SU-DHL-6 (cell line): ENCODE measurements around the gene CHCHD1.
"Not testable (repeated sequence)": the region's sequence is repeated elsewhere in the genome, so short reads cannot be mapped to it uniquely, and the experiment has no call there.

Experiments used
- EZH2phosphoT487 ChIP-seq: fragments of 200-600 bp; sonication (generic), shearing (Covaris generic); conservative IDR thresholded peaks from 2 replicates; pipeline ENCODE4 v1.6.1; 2018; ENCODE audit warnings: mild to moderate bottlenecking, antibody characterized with exemption, low read length, moderate library complexity, mixed read lengths
- TF ChIP-seq, protein P1 (sequence below): fragments of 200-600 bp; sonication (generic); IDR thresholded peaks from one replicate; pipeline ENCODE4 v1.5.1; 2017; ENCODE audit warnings: antibody characterized with exemption, mild to moderate bottlenecking, low read length, moderate library complexity; ENCODE audit not compliant: insufficient read depth, poor library complexity, severe bottlenecking

DNA sequence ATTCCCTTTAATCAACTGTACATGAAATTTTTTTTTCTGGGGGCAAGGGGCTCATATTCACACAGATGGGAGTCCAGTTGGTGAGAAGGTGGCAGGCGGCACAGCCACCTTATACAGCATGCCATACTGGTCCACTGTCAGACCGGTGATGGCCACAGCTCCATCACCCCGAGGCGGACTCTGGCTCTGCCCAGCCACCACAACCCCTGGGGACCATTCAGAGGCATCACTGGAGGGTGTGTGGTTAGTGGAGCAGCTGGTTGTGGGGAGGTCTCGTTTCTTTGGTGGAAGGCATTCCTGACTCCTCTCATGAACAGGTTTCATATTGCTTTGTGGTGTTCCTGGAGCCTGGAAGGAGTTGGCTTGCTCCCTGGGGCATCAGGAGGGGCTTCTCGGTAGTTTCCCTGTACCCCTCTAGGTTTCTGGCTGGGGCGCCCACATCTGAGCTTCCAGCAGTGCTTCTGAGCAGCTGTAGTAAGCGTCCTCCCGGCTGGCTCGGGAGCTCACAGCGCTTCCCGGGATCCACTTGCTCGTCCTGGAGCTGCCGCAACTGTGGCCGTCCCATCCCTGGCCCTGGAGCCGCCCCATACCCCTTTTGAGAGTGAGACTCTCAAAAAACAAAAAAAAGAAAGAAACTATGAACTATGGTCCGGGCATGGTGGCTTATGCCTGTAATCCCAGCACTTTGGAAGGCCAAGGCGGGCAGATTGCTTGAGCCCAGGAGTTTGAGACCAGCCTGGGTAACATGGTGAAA lies 41.2 kb upstream of the CHCHD1 start:
- TF ChIP-seq, protein P1, sequence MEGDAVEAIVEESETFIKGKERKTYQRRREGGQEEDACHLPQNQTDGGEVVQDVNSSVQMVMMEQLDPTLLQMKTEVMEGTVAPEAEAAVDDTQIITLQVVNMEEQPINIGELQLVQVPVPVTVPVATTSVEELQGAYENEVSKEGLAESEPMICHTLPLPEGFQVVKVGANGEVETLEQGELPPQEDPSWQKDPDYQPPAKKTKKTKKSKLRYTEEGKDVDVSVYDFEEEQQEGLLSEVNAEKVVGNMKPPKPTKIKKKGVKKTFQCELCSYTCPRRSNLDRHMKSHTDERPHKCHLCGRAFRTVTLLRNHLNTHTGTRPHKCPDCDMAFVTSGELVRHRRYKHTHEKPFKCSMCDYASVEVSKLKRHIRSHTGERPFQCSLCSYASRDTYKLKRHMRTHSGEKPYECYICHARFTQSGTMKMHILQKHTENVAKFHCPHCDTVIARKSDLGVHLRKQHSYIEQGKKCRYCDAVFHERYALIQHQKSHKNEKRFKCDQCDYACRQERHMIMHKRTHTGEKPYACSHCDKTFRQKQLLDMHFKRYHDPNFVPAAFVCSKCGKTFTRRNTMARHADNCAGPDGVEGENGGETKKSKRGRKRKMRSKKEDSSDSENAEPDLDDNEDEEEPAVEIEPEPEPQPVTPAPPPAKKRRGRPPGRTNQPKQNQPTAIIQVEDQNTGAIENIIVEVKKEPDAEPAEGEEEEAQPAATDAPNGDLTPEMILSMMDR, result not testable (repeated sequence)
- TF ChIP-seq EZH2phosphoT487, result not testable (repeated sequence)
